ENCODE results near the gene MICAL2. TPM values are rescaled to one million over a fixed set of nuclear protein-coding genes. Genes with fewer than 3 reads are reported as not detected.

MICAL2 gene
- total RNA-seq, 1 donor from 2014 or later, result 4.4 TPM

- Mint-ChIP-seq H3K4me1 (ENCODE audit: low read depth, unreplicated experiment) (peaks cover 7% of the 10 kb centered on the region), H3K4me3 (ENCODE audit: unreplicated experiment) (no peak overlapping the region), H3K9me3 (ENCODE audit: unreplicated experiment) (peaks cover 1% of the 10 kb centered on the region), H3K27ac (ENCODE audit: unreplicated experiment) (no peak overlapping the region), H3K27me3 (ENCODE audit: unreplicated experiment) (no peaks in the 10 kb centered on the region), H3K36me3 (ENCODE audit: unreplicated experiment) (no peaks in the 10 kb centered on the region)
- TF ChIP-seq, protein P1, sequence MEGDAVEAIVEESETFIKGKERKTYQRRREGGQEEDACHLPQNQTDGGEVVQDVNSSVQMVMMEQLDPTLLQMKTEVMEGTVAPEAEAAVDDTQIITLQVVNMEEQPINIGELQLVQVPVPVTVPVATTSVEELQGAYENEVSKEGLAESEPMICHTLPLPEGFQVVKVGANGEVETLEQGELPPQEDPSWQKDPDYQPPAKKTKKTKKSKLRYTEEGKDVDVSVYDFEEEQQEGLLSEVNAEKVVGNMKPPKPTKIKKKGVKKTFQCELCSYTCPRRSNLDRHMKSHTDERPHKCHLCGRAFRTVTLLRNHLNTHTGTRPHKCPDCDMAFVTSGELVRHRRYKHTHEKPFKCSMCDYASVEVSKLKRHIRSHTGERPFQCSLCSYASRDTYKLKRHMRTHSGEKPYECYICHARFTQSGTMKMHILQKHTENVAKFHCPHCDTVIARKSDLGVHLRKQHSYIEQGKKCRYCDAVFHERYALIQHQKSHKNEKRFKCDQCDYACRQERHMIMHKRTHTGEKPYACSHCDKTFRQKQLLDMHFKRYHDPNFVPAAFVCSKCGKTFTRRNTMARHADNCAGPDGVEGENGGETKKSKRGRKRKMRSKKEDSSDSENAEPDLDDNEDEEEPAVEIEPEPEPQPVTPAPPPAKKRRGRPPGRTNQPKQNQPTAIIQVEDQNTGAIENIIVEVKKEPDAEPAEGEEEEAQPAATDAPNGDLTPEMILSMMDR (IDR thresholded peaks at IDR 0.05; ENCODE audit: partially characterized antibody, unreplicated experiment), result no peak
- DNase-seq, result no peak
These were observed 52.3 kb downstream of the MICAL2 start for GRCh38 chr11:12162652-12163051.

DNA sequence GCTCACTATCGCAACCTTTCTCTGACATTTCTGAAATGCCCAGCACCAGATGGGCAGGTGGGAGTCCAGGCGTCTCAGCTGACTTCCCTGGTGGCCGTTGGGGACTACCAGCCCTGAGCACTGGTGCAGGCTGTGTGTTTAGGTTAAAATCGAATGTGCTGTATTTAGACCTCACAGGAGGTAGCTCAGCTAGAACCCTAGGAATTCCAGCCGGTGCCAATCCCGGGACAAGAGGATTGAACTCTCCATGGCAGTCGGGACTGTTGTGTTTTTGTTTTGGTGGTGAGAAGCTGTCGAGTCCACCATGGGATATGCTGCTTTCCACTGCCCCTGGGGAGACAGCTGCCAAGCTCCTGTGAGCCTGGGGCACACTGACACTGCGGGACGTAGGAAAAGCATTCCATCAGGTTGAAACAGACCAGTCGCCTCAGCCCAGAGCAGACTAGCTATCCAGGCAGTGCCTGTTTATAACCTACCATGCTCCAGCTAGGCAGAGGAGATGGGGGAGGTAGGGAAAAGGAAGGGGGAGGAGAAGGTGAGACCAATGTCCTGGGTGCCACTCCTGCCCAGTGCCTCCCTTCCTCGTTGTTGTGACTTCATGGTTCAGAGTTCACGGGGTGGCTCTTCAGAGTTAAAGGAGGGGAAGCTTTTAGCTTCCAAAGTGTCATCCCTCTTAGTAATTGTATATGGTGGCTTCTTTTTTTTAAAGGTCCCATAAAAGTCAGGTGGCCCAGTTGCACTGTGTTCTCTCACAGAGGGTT is 53.0 kb downstream of the MICAL2 start:
- TF ChIP-seq, protein P1 (IDR thresholded peaks at IDR 0.05; ENCODE audit: partially characterized antibody, unreplicated experiment), result no peak
- no peaks in the 10 kb centered on the region for H3K27me3 Mint-ChIP-seq (ENCODE audit: unreplicated experiment)
- DNase-seq, result no peak
- H3K4me3 Mint-ChIP-seq (ENCODE audit: unreplicated experiment), result no peak overlapping the region
- H3K9me3 Mint-ChIP-seq (ENCODE audit: unreplicated experiment), result peaks cover 1% of the 10 kb centered on the region
- no peak overlapping the region for H3K27ac Mint-ChIP-seq (ENCODE audit: unreplicated experiment)
- H3K4me1 Mint-ChIP-seq (ENCODE audit: low read depth, unreplicated experiment), result peaks cover 7% of the 10 kb centered on the region
- no peaks in the 10 kb centered on the region for H3K36me3 Mint-ChIP-seq (ENCODE audit: unreplicated experiment)

GRCh38 chr11:12164061-12165014 is 53.9 kb downstream of the MICAL2 start:
- Mint-ChIP-seq H3K4me3 (ENCODE audit: unreplicated experiment) (no peak overlapping the region), H3K9me3 (ENCODE audit: unreplicated experiment) (peaks cover under 1% of the 10 kb centered on the region), H3K36me3 (ENCODE audit: unreplicated experiment) (no peaks in the 10 kb centered on the region), H3K27ac (ENCODE audit: unreplicated experiment) (no peak overlapping the region), H3K27me3 (ENCODE audit: unreplicated experiment) (no peaks in the 10 kb centered on the region), H3K4me1 (ENCODE audit: low read depth, unreplicated experiment) (peaks cover 7% of the 10 kb centered on the region)
- DNase-seq, result no peak
- TF ChIP-seq, protein P1 (IDR thresholded peaks at IDR 0.05; ENCODE audit: partially characterized antibody, unreplicated experiment), result no peak

DNA sequence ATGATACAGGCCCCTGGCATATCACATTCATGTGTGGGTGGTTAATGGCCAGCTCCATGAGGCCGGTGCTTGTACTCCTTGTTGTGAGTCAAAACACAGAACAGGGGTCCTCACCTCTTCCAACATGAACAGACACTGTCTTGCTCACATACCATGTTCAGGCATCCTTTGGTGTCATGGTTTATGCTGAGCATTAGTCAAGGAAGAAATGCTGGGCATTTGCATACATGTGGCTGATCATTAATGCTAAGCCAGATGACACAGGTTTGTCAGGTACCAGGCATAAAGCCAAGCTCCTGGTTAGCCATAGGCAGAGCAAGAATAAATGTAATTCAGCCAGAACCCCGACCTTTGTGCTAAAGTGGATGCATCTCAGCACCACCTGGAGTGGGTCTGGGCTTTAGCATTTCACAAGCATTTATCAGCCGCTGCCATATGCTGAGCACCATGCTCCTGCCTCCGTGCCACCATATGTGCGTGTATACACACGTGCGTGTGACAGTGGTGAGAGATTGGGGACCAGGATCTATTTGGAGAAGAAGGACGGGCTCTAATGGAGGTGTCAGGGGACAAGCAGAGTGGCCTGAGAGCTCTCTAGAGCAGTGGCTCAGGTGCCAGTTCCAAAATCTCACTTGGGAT is 55.0 kb downstream of the MICAL2 start:
- no peak for DNase-seq
- Mint-ChIP-seq H3K4me1 (ENCODE audit: low read depth, unreplicated experiment) (peaks cover 6% of the 10 kb centered on the region), H3K27ac (ENCODE audit: unreplicated experiment) (no peak overlapping the region), H3K36me3 (ENCODE audit: unreplicated experiment) (no peaks in the 10 kb centered on the region), H3K27me3 (ENCODE audit: unreplicated experiment) (no peaks in the 10 kb centered on the region), H3K4me3 (ENCODE audit: unreplicated experiment) (no peak overlapping the region), H3K9me3 (ENCODE audit: unreplicated experiment) (no peaks in the 10 kb centered on the region)
- TF ChIP-seq, protein P1 (IDR thresholded peaks at IDR 0.05; ENCODE audit: partially characterized antibody, unreplicated experiment), result no peak

Measured in glutamatergic neuron (in vitro differentiated cells).